H1 (cell line): Measurements from ENCODE around the gene KBTBD13. TPM values are rescaled to one million over a fixed set of nuclear protein-coding genes. Genes with fewer than 3 reads are reported as not detected.

ENCODE experiments used
- CTCF ChIA-PET: fragments of 300-600 bp; sonication (Branson Sonifier 250); formaldehyde crosslinking; loops from one replicate; lab custom pipeline; 2021; ENCODE audit not compliant: partially characterized antibody; lab: Charles Lee
- POLR2A ChIA-PET: fragments of 300-600 bp; sonication (Branson Sonifier 250); formaldehyde crosslinking; loops from one replicate; lab custom pipeline; 2021; ENCODE audit warnings: inconsistent platforms; ENCODE audit not compliant: partially characterized antibody; lab: Charles Lee
- DNase-seq, 2 experiments: peaks; one replicate each; pipeline versions ENCODE4 v3.0.0 to v3.0.0-alpha.2; 2010 to 2022; ENCODE audit warnings: low spot score in 2 of 2, low read depth in 1 of 2, mixed read lengths in 1 of 2
- FAIRE-seq: peaks from 2 replicates; lab custom pipeline; 2011; peaks lifted over from hg19 to GRCh38; lab: Jason Lieb, UNC
- H2AFZ ChIP-seq: 2 replicates; pipeline ENCODE4 v1.8.1; 2012; ENCODE audit warnings: low read length, inconsistent platforms
- H2AK5ac ChIP-seq: 2 replicates; pipeline ENCODE4 v1.6.1; 2013; ENCODE audit warnings: low read depth, low read length
- H2BK120ac ChIP-seq: replicated peaks from 2 replicates; pipeline ENCODE3; 2013; ENCODE audit warnings: low read depth, low read length, inconsistent platforms
- H2BK12ac ChIP-seq: 2 replicates; pipeline ENCODE4 v1.6.1; 2013; ENCODE audit warnings: low read depth, low read length
- H2BK15ac ChIP-seq: 2 replicates; pipeline ENCODE4 v1.6.1; 2013; ENCODE audit warnings: low read length
- H2BK20ac ChIP-seq: 2 replicates; pipeline ENCODE4 v1.6.1; 2013; ENCODE audit warnings: low read length
- H2BK5ac ChIP-seq: 2 replicates; pipeline ENCODE4 v1.6.1; 2013; ENCODE audit warnings: low read depth, low read length
- H3K14ac ChIP-seq: 2 replicates; pipeline ENCODE4 v1.6.1; 2013; ENCODE audit warnings: inconsistent platforms; ENCODE audit not compliant: insufficient read length
- H3K18ac ChIP-seq: 2 replicates; pipeline ENCODE4 v1.6.1; 2013; ENCODE audit warnings: low read length; ENCODE audit errors: extremely low read depth
- H3K23ac ChIP-seq: 2 replicates; pipeline ENCODE4 v1.6.1; 2013; ENCODE audit warnings: inconsistent platforms; ENCODE audit not compliant: insufficient read length
- H3K23me2 ChIP-seq: 2 replicates; pipeline ENCODE4 v1.6.1; 2013; ENCODE audit warnings: low read depth, low read length
- H3K27ac ChIP-seq: 2 replicates; pipeline ENCODE4 v1.6.1; 2011; ENCODE audit warnings: low read depth, low read length, inconsistent platforms
- H3K27me3 ChIP-seq, 4 experiments: replicated peaks in 1 of 4; 1 replicate in 1 of 4; 2 replicates in 3 of 4; pipeline versions ENCODE4 v1.6.1 to v1.8.1; 2011 to 2013; ENCODE audit warnings: low read length in 3 of 4, mild to moderate bottlenecking in 3 of 4, inconsistent platforms in 2 of 4, mixed read lengths in 2 of 4, moderate library complexity in 1 of 4; ENCODE audit not compliant: control insufficient read depth in 3 of 4, insufficient read depth in 3 of 4; ENCODE audit errors: extremely low read depth in 1 of 4
- H3K36me3 ChIP-seq, 4 experiments: 2 replicates each; pipeline versions ENCODE4 v1.6.1 to v1.8.1; 2011 to 2013; ENCODE audit warnings: mild to moderate bottlenecking in 4 of 4, low read length in 3 of 4, moderate library complexity in 2 of 4, control low read depth in 1 of 4, inconsistent platforms in 1 of 4; ENCODE audit not compliant: insufficient read depth in 4 of 4, control insufficient read depth in 2 of 4
- H3K4ac ChIP-seq: replicated peaks from 2 replicates; pipeline ENCODE3; 2013; ENCODE audit warnings: low read length, low read depth, mixed read lengths, inconsistent platforms; ENCODE audit not compliant: insufficient read length
- H3K4me1 ChIP-seq, 4 experiments: replicated peaks in 1 of 4; 1 replicate in 1 of 4; 2 replicates in 3 of 4; pipeline versions ENCODE4 v1.6.1 to v1.8.1; 2011 to 2013; ENCODE audit warnings: low read length in 3 of 4, inconsistent platforms in 2 of 4, mixed read lengths in 1 of 4; ENCODE audit not compliant: insufficient read depth in 4 of 4, control insufficient read depth in 3 of 4
- H3K4me2 ChIP-seq, 2 experiments: 2 replicates each; pipeline versions ENCODE4 v1.6.1 to v1.8.1; 2011 to 2013; ENCODE audit warnings: low read depth in 2 of 2, low read length in 2 of 2, control low read depth in 1 of 2, inconsistent platforms in 1 of 2, mild to moderate bottlenecking in 1 of 2; ENCODE audit not compliant: insufficient read depth in 1 of 2
- H3K4me3 ChIP-seq, 4 experiments: fragments of 200-600, 300-600 bp in 1 of 4; sonication (generic), shearing (Covaris generic), sonication (Bioruptor Twin) in 1 of 4; 2 replicates each; pipeline versions ENCODE4 v1.5.1 to v1.8.1; 2011 to 2016; ENCODE audit warnings: low read length in 4 of 4, low read depth in 3 of 4, control low read depth in 2 of 4, inconsistent platforms in 2 of 4, mild to moderate bottlenecking in 2 of 4, mixed read lengths in 1 of 4, moderate library complexity in 1 of 4; ENCODE audit not compliant: insufficient read depth in 2 of 4; ENCODE audit errors: extremely low read depth in 1 of 4
- H3K56ac ChIP-seq: replicated peaks from 2 replicates; pipeline ENCODE3; 2013; ENCODE audit warnings: low read depth, mild to moderate bottlenecking, mixed read lengths, low read length, inconsistent platforms; ENCODE audit not compliant: insufficient read length
- H3K79me1 ChIP-seq: 2 replicates; pipeline ENCODE4 v1.6.1; 2013; ENCODE audit warnings: low read depth, low read length, control low read depth
- H3K79me2 ChIP-seq, 2 experiments: 2 replicates each; pipeline versions ENCODE4 v1.6.1 to v1.8.1; 2012 to 2013; ENCODE audit warnings: low read length in 2 of 2, mild to moderate bottlenecking in 2 of 2, inconsistent platforms in 1 of 2; ENCODE audit not compliant: insufficient read depth in 2 of 2, control insufficient read depth in 1 of 2
- H3K9ac ChIP-seq, 4 experiments: replicated peaks in 1 of 4; 1 replicate in 1 of 4; 2 replicates in 3 of 4; pipeline versions ENCODE4 v1.6.1 to v1.8.1; 2011 to 2013; ENCODE audit warnings: low read depth in 3 of 4, low read length in 3 of 4, control low read depth in 2 of 4, mild to moderate bottlenecking in 2 of 4, moderate library complexity in 2 of 4, inconsistent platforms in 1 of 4; ENCODE audit errors: extremely low read depth in 1 of 4
- H3K9me3 ChIP-seq, 2 experiments: 2 replicates each; pipeline versions ENCODE4 v1.6.1 to v1.8.1; 2012 to 2013; ENCODE audit warnings: mild to moderate bottlenecking in 2 of 2, moderate library complexity in 2 of 2, control low read depth in 1 of 2, inconsistent platforms in 1 of 2, low read depth in 1 of 2, low read length in 1 of 2, mixed read lengths in 1 of 2; ENCODE audit not compliant: insufficient read depth in 2 of 2
- H4K20me1 ChIP-seq, 2 experiments: replicated peaks in 1 of 2; 2 replicates each; pipeline versions ENCODE3 to v1.8.1; 2011 to 2013; ENCODE audit warnings: inconsistent platforms in 2 of 2, low read length in 2 of 2, mild to moderate bottlenecking in 1 of 2; ENCODE audit not compliant: insufficient read depth in 2 of 2, control insufficient read depth in 1 of 2
- H4K5ac ChIP-seq: 2 replicates; pipeline ENCODE4 v1.6.1; 2013; ENCODE audit warnings: low read length, low read depth, mixed read lengths, inconsistent platforms; ENCODE audit not compliant: insufficient read length
- H4K8ac ChIP-seq: 2 replicates; pipeline ENCODE4 v1.8.0; 2013; ENCODE audit warnings: mild to moderate bottlenecking, moderate library complexity, low read length, inconsistent platforms; ENCODE audit not compliant: insufficient read depth; ENCODE audit errors: extremely low read depth
- H4K91ac ChIP-seq: replicated peaks from 2 replicates; pipeline ENCODE3; 2013; ENCODE audit warnings: low read length, mixed read lengths, inconsistent platforms; ENCODE audit not compliant: insufficient read length
- SP2 ChIP-seq: IDR thresholded peaks from 2 replicates; pipeline ENCODE4 v1.6.1; 2012; ENCODE audit warnings: mild to moderate bottlenecking, low read length, inconsistent platforms
- WGBS, 2 experiments: shearing (Covaris generic) in 1 of 2; methylation state at CpG; one replicate each; pipeline versions ENCODE4 v1.1.6 to v1.1.7; 2013 to 2015; ENCODE audit warnings: low lambda C conversion rate in 2 of 2, mixed read lengths in 2 of 2, inconsistent platforms in 1 of 2, low coverage in 1 of 2, missing lambda C conversion rate in 1 of 2; ENCODE audit not compliant: insufficient replicate concordance in 2 of 2, insufficient coverage in 1 of 2, insufficient read length in 1 of 2; ENCODE audit errors: extremely low coverage in 1 of 2, missing lambda C conversion rate in 1 of 2; 5-methylcytosine and 5-hydroxymethylcytosine counted together
- polyA plus RNA-seq, 7 experiments: library from polyadenylated mRNA; depleted of rRNA in 3 of 7; stranded (reverse) in 5 of 7; unstranded in 2 of 7; fragments of >200 nt in 5 of 7; fragments of 200-250 nt in 2 of 7; gene quantifications; 1 replicate in 5 of 7; 2 replicates in 1 of 7; 4 replicates in 1 of 7; pipeline versions ENCODE4 v1.2.1 to v1.2.3, GENCODE V29; 2011 to 2013; ENCODE audit warnings: missing spikeins in 2 of 7, mixed read lengths in 2 of 7
- total RNA-seq: library from RNA; stranded (reverse); fragmentation: NEBNext Ultra II Directional; extraction: Animal tissue kit (Norgen Biotek cat#: 25700); gene quantifications from 2 replicates; pipeline ENCODE4 v1.2.1, GENCODE V29; 2021

The KBTBD13 gene
- total and polyA plus RNA-seq, 2 of the 8 experiments (the other 6 are each of a cell fraction or from before 2014, with no cell fraction given), result not detected

- H3K4me3 ChIP-seq, result no peak overlapping the region
- H2BK15ac ChIP-seq, result no peak overlapping the region; the same call in 1 of the 2 replicates
- no peak overlapping the region for H3K56ac ChIP-seq
- H2BK120ac ChIP-seq, result no peak overlapping the region
- no peak overlapping the region for H2AK5ac ChIP-seq
- peaks cover 3% of the 10 kb centered on the region in 2 experiments; a peak in 2 of 4 replicates for H3K9me3 ChIP-seq
- H2BK5ac ChIP-seq, result no peak overlapping the region; the same call in 1 of the 2 replicates
- H3K4me1 ChIP-seq, result peaks cover 5 to 19% (median 7%) of the 10 kb centered on the region in 4 experiments
- H3K27me3 ChIP-seq, result peaks cover 0 to 6% (median 1%) of the 10 kb centered on the region in 4 experiments; a peak in 3 of 7 replicates
- no peak overlapping the region for H3K18ac ChIP-seq
- ChIA-PET CTCF (interaction anchor here (32.9 kb wide), 1 partner anchor 17 kb away, joined by 1213 read pairs; the partner anchor contains the start of genes RASL12 and SLC51B), POLR2A (interaction anchor here (8.0 kb wide), 1 partner anchor 11 kb away, joined by 93 read pairs; the partner anchor contains the start of gene KBTBD13)
- H3K4ac ChIP-seq, result no peak overlapping the region
- H3K79me1 ChIP-seq, result peaks cover 3% of the 10 kb centered on the region; the same call in 1 of the 2 replicates
- H4K5ac ChIP-seq, result no peak overlapping the region
- 78% methylated on average over 5 of the region's 5 CpGs; no CpG with 5 or more reads in 1 of the 2 experiments for WGBS, 2 experiments
- FAIRE-seq (no peak), DNase-seq (no peak)
- H4K20me1 ChIP-seq, result no peaks in the 10 kb centered on the region
- H3K36me3 ChIP-seq, result no peaks in the 10 kb centered on the region
- no peak overlapping the region for H4K91ac ChIP-seq
- no peak overlapping the region for H3K9ac ChIP-seq
- TF ChIP-seq SP2, result no peak
- no peak overlapping the region for H3K27ac ChIP-seq
- H3K23ac ChIP-seq, result no peak overlapping the region
- H2BK12ac ChIP-seq, result peak overlapping the region; percentile 60; the same call in 1 of the 2 replicates
- H4K8ac ChIP-seq, result peak overlapping the region; percentile 76; the same call in 1 of the 2 replicates
- peaks cover 6% of the 10 kb centered on the region; the same call in 1 of the 2 replicates for H3K23me2 ChIP-seq
- H3K14ac ChIP-seq, result no peak overlapping the region
- 0 out of 4 replicates have a peak overlapping the region, but pooled peaks of 1 of the 2 experiments have one; percentile 5 for H3K4me2 ChIP-seq
- H2BK20ac ChIP-seq, result no peak overlapping the region
- H3K79me2 ChIP-seq, result no peaks in the 10 kb centered on the region; a peak in 1 of 4 replicates
- no peak overlapping the region for H2AFZ ChIP-seq
Measured at GRCh38 chr15:65071381-65071811, 5.2 kb upstream of the KBTBD13 start.
